Measurements from ENCODE around the gene DACH1. TPM values are rescaled to one million over a fixed set of nuclear protein-coding genes. Genes with fewer than 3 reads are reported as not detected.

DACH1 gene
- total and polyA plus RNA-seq, 2 donors (not counting 3 experiments of a cell fraction or from before 2014, with no cell fraction given), result 8.6 to 28.3 TPM

DNA sequence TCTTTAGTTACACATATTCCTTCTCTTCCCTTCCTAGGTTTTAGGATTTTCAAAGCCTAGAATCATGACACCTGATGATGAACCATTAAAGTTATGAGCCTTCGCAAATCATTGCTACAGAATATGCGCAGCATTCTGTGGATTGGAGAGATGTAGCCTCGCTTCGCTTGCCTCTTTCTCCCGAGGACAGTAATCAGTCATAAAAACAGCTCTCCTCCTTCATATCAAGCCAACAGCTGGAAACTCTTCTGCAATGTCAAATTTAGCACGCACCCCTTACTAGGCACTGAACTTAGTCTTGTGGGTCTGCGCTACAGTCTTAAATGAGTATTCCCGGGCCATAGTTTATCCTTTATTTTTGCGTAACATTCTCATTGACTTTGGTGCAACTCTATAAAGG is 79.6 kb downstream of the DACH1 start:
- no peak overlapping the region for H2AFZ ChIP-seq (ENCODE audit: low read depth, low read length)
- no peak overlapping the region for H3K9ac ChIP-seq (replicated peaks; ENCODE audit: extremely low read depth, insufficient read depth, low read length)
- peaks cover 17% of the 10 kb centered on the region for H3K4me1 ChIP-seq (ENCODE audit: control insufficient read depth, extremely low read depth, insufficient read depth, low read length)
- H3K9me3 ChIP-seq (replicated peaks; ENCODE audit: control insufficient read depth, insufficient read depth, low read length), result no peaks in the 10 kb centered on the region
- dilution Hi-C loops (cut with MboI; ENCODE audit: extremely low pct_ligation_motif_present, low sequenced_read_pairs) (no loop called here), intact Hi-C loops (cut with micrococcal nuclease) (no loop called here)
- ChIA-PET POLR2A (no interaction called here), CTCF (interaction anchor here (0.9 kb wide), 1 partner anchor 9 kb away, joined by 3 read pairs; no protein-coding TSS in a partner anchor)
- no peak overlapping the region for H3K27ac ChIP-seq (ENCODE audit: insufficient read depth, low read depth, low read length)
- FAIRE-seq (no peak), DNase-seq (ENCODE audit: low read depth, low spot score) (no peak)
- H4K20me1 ChIP-seq (replicated peaks; ENCODE audit: control insufficient read depth, extremely low read depth, insufficient read depth, low read length), result no peaks in the 10 kb centered on the region
- H3K27me3 ChIP-seq (ENCODE audit: control insufficient read depth in 2 of 2, insufficient read depth in 2 of 2, low read length in 2 of 2), result no peaks in the 10 kb centered on the region
- H3K79me2 ChIP-seq (ENCODE audit: control insufficient read depth, insufficient read depth, low read length), result no peaks in the 10 kb centered on the region
- peaks cover 2% of the 10 kb centered on the region for H3K9me1 ChIP-seq (replicated peaks; ENCODE audit: control insufficient read depth, extremely low read depth, insufficient read depth, low read length)
- no TSS peak for BruUV-seq (replicated peaks)
- no peak overlapping the region for H3K4me3 ChIP-seq (replicated peaks in 1 of 3; ENCODE audit: insufficient read depth in 1 of 3, low read depth in 1 of 3, low read length in 3 of 3)
- H3K4me2 ChIP-seq (ENCODE audit: insufficient read depth, low read length), result no peak overlapping the region
- no peaks in the 10 kb centered on the region for H3K36me3 ChIP-seq (ENCODE audit: control insufficient read depth in 2 of 2, extremely low read depth in 1 of 2, insufficient read depth in 2 of 2, low read length in 2 of 2)
- TF ChIP-seq EZH2 (IDR thresholded peaks at IDR 0.05; ENCODE audit: borderline replicate concordance, low read depth, low read length, severe bottlenecking) (no peak), GATA2 (IDR thresholded peaks at IDR 0.05; ENCODE audit: insufficient read depth, insufficient read length, low read depth, low read length) (no peak), JUN (IDR thresholded peaks at IDR 0.05; ENCODE audit: borderline replicate concordance, insufficient read depth, insufficient read length, low read depth) (no peak), POLR2A (IDR thresholded peaks at IDR 0.05; ENCODE audit: low read depth, low read length) (no peak), FOS (IDR thresholded peaks at IDR 0.05; ENCODE audit: borderline replicate concordance, insufficient read depth, low read length) (no peak), MYC (IDR thresholded peaks at IDR 0.05; ENCODE audit: low read depth, low read length) (no peak), POLR2AphosphoS5 (IDR thresholded peaks at IDR 0.05; ENCODE audit: insufficient read depth, low read depth, low read length) (no peak)
- TF ChIP-seq, protein P1, sequence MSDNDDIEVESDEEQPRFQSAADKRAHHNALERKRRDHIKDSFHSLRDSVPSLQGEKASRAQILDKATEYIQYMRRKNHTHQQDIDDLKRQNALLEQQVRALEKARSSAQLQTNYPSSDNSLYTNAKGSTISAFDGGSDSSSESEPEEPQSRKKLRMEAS (IDR thresholded peaks at IDR 0.05; ENCODE audit: insufficient read depth, insufficient read length), result no peak
- TF ChIP-seq, protein P2, sequence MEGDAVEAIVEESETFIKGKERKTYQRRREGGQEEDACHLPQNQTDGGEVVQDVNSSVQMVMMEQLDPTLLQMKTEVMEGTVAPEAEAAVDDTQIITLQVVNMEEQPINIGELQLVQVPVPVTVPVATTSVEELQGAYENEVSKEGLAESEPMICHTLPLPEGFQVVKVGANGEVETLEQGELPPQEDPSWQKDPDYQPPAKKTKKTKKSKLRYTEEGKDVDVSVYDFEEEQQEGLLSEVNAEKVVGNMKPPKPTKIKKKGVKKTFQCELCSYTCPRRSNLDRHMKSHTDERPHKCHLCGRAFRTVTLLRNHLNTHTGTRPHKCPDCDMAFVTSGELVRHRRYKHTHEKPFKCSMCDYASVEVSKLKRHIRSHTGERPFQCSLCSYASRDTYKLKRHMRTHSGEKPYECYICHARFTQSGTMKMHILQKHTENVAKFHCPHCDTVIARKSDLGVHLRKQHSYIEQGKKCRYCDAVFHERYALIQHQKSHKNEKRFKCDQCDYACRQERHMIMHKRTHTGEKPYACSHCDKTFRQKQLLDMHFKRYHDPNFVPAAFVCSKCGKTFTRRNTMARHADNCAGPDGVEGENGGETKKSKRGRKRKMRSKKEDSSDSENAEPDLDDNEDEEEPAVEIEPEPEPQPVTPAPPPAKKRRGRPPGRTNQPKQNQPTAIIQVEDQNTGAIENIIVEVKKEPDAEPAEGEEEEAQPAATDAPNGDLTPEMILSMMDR (IDR thresholded peaks at IDR 0.05; ENCODE audit: extremely low read depth in 1 of 2, insufficient read depth in 1 of 2, low read depth in 1 of 2, low read length in 2 of 2), result no peak

All from endothelial cell of umbilical vein (primary cell).